Neuronal stem cell (in vitro differentiated cells): Measurements from ENCODE around the gene SLC3A2.

Experiments
- DNase-seq: peaks from one replicate; pipeline ENCODE4 v3.0.0-alpha.2; 2013; ENCODE audit warnings: low spot score
- H2AFZ ChIP-seq: one replicate; pipeline ENCODE4 v1.6.1; 2013; ENCODE audit warnings: mild to moderate bottlenecking, low read length, inconsistent platforms
- H2AK5ac ChIP-seq: 2 replicates; pipeline ENCODE4 v1.6.1; 2013; ENCODE audit warnings: low read depth, mild to moderate bottlenecking, inconsistent platforms, low read length, moderate library complexity, mixed read lengths
- H2BK120ac ChIP-seq: 2 replicates; pipeline ENCODE4 v1.6.1; 2013; ENCODE audit warnings: low read depth, mild to moderate bottlenecking, inconsistent platforms, low read length, moderate library complexity, mixed read lengths
- H2BK12ac ChIP-seq: one replicate; pipeline ENCODE4 v1.6.1; 2013; ENCODE audit warnings: low read length, inconsistent platforms
- H2BK15ac ChIP-seq: 2 replicates; pipeline ENCODE4 v1.6.1; 2013; ENCODE audit warnings: mild to moderate bottlenecking, low read length, inconsistent platforms, mixed read lengths
- H2BK5ac ChIP-seq: one replicate; pipeline ENCODE4 v1.6.1; 2013; ENCODE audit warnings: inconsistent platforms, mild to moderate bottlenecking, low read length, moderate library complexity
- H3K14ac ChIP-seq: one replicate; pipeline ENCODE4 v1.6.1; 2013; ENCODE audit warnings: low read length, inconsistent platforms
- H3K18ac ChIP-seq: 2 replicates; pipeline ENCODE4 v1.6.1; 2013; ENCODE audit warnings: low read length, inconsistent platforms
- H3K23ac ChIP-seq: 2 replicates; pipeline ENCODE4 v1.6.1; 2013; ENCODE audit warnings: low read depth, mild to moderate bottlenecking, mixed read lengths, low read length, inconsistent platforms; ENCODE audit not compliant: poor library complexity
- H3K27ac ChIP-seq: replicated peaks from 3 replicates; pipeline ENCODE4 v1.5.1; 2013; ENCODE audit warnings: low read length, inconsistent platforms
- H3K27me3 ChIP-seq, 3 experiments: 2 replicates each; pipeline ENCODE4 v1.6.1; 2013; ENCODE audit warnings: low read length in 3 of 3, mild to moderate bottlenecking in 2 of 3, inconsistent platforms in 1 of 3, low read depth in 1 of 3, mixed read lengths in 1 of 3, moderate library complexity in 1 of 3; ENCODE audit not compliant: control insufficient read depth in 3 of 3, insufficient read depth in 3 of 3
- H3K36me3 ChIP-seq, 2 donors: replicated peaks in 1 of 2; 2 replicates each; pipeline ENCODE4 v1.6.1; 2013; ENCODE audit warnings: low read length in 2 of 2; ENCODE audit not compliant: control insufficient read depth in 2 of 2, insufficient read depth in 2 of 2
- H3K4ac ChIP-seq: 2 replicates; pipeline ENCODE4 v1.6.1; 2013; ENCODE audit warnings: inconsistent platforms, mild to moderate bottlenecking, low read length, moderate library complexity
- H3K4me1 ChIP-seq, 2 donors: 1 replicate in 1 of 2; 2 replicates in 1 of 2; pipeline ENCODE4 v1.6.1; 2013; ENCODE audit warnings: low read length in 2 of 2, low read depth in 1 of 2; ENCODE audit not compliant: control insufficient read depth in 2 of 2, insufficient read depth in 1 of 2
- H3K4me2 ChIP-seq: one replicate; pipeline ENCODE4 v1.6.1; 2013; ENCODE audit warnings: mild to moderate bottlenecking, low read length, inconsistent platforms; ENCODE audit not compliant: insufficient read depth, poor library complexity, severe bottlenecking
- H3K4me3 ChIP-seq, 2 donors: 2 replicates each; pipeline ENCODE4 v1.5.1; 2013; ENCODE audit warnings: low read length in 2 of 2, mild to moderate bottlenecking in 2 of 2, inconsistent platforms in 1 of 2, moderate library complexity in 1 of 2
- H3K79me1 ChIP-seq: one replicate; pipeline ENCODE4 v1.6.1; 2013; ENCODE audit warnings: low read depth, mild to moderate bottlenecking, inconsistent platforms, low read length, moderate library complexity
- H3K9ac ChIP-seq: one replicate; pipeline ENCODE4 v1.6.1; 2013; ENCODE audit warnings: mild to moderate bottlenecking, low read depth, low read length, inconsistent platforms; ENCODE audit not compliant: poor library complexity
- H3K9me3 ChIP-seq, 2 donors: replicated peaks in 1 of 2; 2 replicates each; pipeline versions ENCODE3 to v1.6.1; 2013; ENCODE audit warnings: low read length in 2 of 2, mild to moderate bottlenecking in 2 of 2, inconsistent platforms in 1 of 2, low read depth in 1 of 2, mixed read lengths in 1 of 2, moderate library complexity in 1 of 2; ENCODE audit not compliant: control insufficient read depth in 2 of 2, insufficient read depth in 1 of 2
- H4K8ac ChIP-seq: one replicate; pipeline ENCODE4 v1.6.1; 2013; ENCODE audit warnings: low read depth, mild to moderate bottlenecking, inconsistent platforms, low read length, moderate library complexity
- H4K91ac ChIP-seq: one replicate; pipeline ENCODE4 v1.6.1; 2013; ENCODE audit warnings: low read length, low read depth, mild to moderate bottlenecking, inconsistent platforms; ENCODE audit not compliant: poor library complexity
- WGBS, 2 donors: extraction: QIAGEN DNeasy Blood & Tissue Kit; methylation state at CpG; one replicate each; pipeline ENCODE4 v1.1.7; 2013; ENCODE audit warnings: missing lambda C conversion rate in 2 of 2, mixed read lengths in 1 of 2; ENCODE audit not compliant: insufficient read length in 2 of 2, insufficient replicate concordance in 1 of 2; ENCODE audit errors: extremely low coverage in 2 of 2; 5-methylcytosine and 5-hydroxymethylcytosine counted together

Gene SLC3A2

GRCh38 chr11:62910141-62910882 lies 29.6 kb downstream of the SLC3A2 start:
- WGBS, 2 donors: no CpG with 5 or more reads among the region's 27 CpGs
- no peaks in the 10 kb centered on the region for H3K79me1 ChIP-seq
- no peaks in the 10 kb centered on the region for H3K9me3 ChIP-seq
- peak overlapping the region; percentile 93 for H2BK15ac ChIP-seq
- H2BK120ac ChIP-seq: no peak overlapping the region
- H2BK12ac ChIP-seq: no peak overlapping the region
- DNase-seq: no peak
- H3K23ac ChIP-seq: peak overlapping the region; percentile 47
- no peak overlapping the region for H3K27ac ChIP-seq
- no peaks in the 10 kb centered on the region for H3K36me3 ChIP-seq
- no peak overlapping the region for H3K4me3 ChIP-seq
- H3K4me2 ChIP-seq: no peak overlapping the region
- H3K9ac ChIP-seq: no peak overlapping the region
- peak overlapping the region; percentile 27 for H4K8ac ChIP-seq
- no peak overlapping the region for H3K4ac ChIP-seq
- no peak overlapping the region for H4K91ac ChIP-seq
- H2BK5ac ChIP-seq: no peak overlapping the region
- H2AK5ac ChIP-seq: peak overlapping the region; percentile 43
- H3K14ac ChIP-seq: no peak overlapping the region
- H3K27me3 ChIP-seq: peaks cover 0 to 38% (median 2%) of the 10 kb centered on the region in 3 experiments
- H2AFZ ChIP-seq: no peak overlapping the region
- peaks cover 0 to 5% of the 10 kb centered on the region in 2 donors for H3K4me1 ChIP-seq
- peak overlapping the region; percentile 42 for H3K18ac ChIP-seq

- Histone ChIP-seq H3K79me1 (no peaks in the 10 kb centered on the region), H2BK12ac (no peak overlapping the region), H3K14ac (no peak overlapping the region), H2AFZ (no peak overlapping the region), H3K4ac (no peak overlapping the region), H2AK5ac (no peak overlapping the region), H3K4me1 (peaks cover 0 to 5% of the 10 kb centered on the region in 2 donors), H4K91ac (no peak overlapping the region), H3K36me3 (no peaks in the 10 kb centered on the region), H2BK15ac (no peak overlapping the region), H3K27ac (no peak overlapping the region), H3K18ac (peak overlapping the region; percentile 35), H2BK5ac (no peak overlapping the region), H3K4me3 (no peak overlapping the region), H3K4me2 (no peak overlapping the region), H3K9ac (no peak overlapping the region), H2BK120ac (no peak overlapping the region), H3K23ac (no peak overlapping the region), H3K27me3 (peaks cover 0 to 35% (median 2%) of the 10 kb centered on the region in 3 experiments), H3K9me3 (no peaks in the 10 kb centered on the region), H4K8ac (no peak overlapping the region)
- WGBS, 2 donors: no CpG with 5 or more reads among the region's 14 CpGs
- no peak for DNase-seq
These were observed 30.7 kb downstream of the SLC3A2 start for GRCh38 chr11:62911137-62912130.

GRCh38 chr11:62912268-62912667 lies 31.6 kb downstream of the SLC3A2 start:
- H3K18ac ChIP-seq: no peak overlapping the region
- no peaks in the 10 kb centered on the region for H3K9me3 ChIP-seq
- no peak overlapping the region for H4K8ac ChIP-seq
- no peak overlapping the region for H2BK12ac ChIP-seq
- H3K27ac ChIP-seq: no peak overlapping the region
- no peak overlapping the region for H3K4me3 ChIP-seq
- no peaks in the 10 kb centered on the region for H3K79me1 ChIP-seq
- no peak overlapping the region for H2BK120ac ChIP-seq
- H3K23ac ChIP-seq: no peak overlapping the region
- H2AFZ ChIP-seq: no peak overlapping the region
- H2AK5ac ChIP-seq: peak overlapping the region; percentile 35
- H4K91ac ChIP-seq: no peak overlapping the region
- no peak overlapping the region for H2BK15ac ChIP-seq
- DNase-seq: no peak
- peaks cover 0 to 5% of the 10 kb centered on the region in 2 donors for H3K4me1 ChIP-seq
- no peak overlapping the region for H3K9ac ChIP-seq
- no peak overlapping the region for H3K4me2 ChIP-seq
- H3K36me3 ChIP-seq: no peaks in the 10 kb centered on the region
- WGBS, 2 donors: no CpG with 5 or more reads among the region's 3 CpGs
- peaks cover 0 to 34% (median 0%) of the 10 kb centered on the region in 3 experiments for H3K27me3 ChIP-seq
- no peak overlapping the region for H3K4ac ChIP-seq
- no peak overlapping the region for H2BK5ac ChIP-seq
- no peak overlapping the region for H3K14ac ChIP-seq

- Histone ChIP-seq H4K8ac (no peak overlapping the region), H3K9ac (no peak overlapping the region), H3K27me3 (peaks cover 0 to 36% (median 0%) of the 10 kb centered on the region in 3 experiments), H2BK15ac (no peak overlapping the region), H3K9me3 (no peaks in the 10 kb centered on the region), H3K4me1 (peaks cover 0 to 4% of the 10 kb centered on the region in 2 donors), H3K27ac (no peak overlapping the region), H3K18ac (no peak overlapping the region), H3K4ac (no peak overlapping the region), H3K79me1 (no peaks in the 10 kb centered on the region), H2BK12ac (no peak overlapping the region), H2BK120ac (no peak overlapping the region), H3K23ac (no peak overlapping the region), H3K4me3 (no peak overlapping the region), H2BK5ac (no peak overlapping the region), H3K36me3 (no peaks in the 10 kb centered on the region), H2AFZ (no peak overlapping the region), H2AK5ac (no peak overlapping the region), H3K14ac (no peak overlapping the region), H3K4me2 (no peak overlapping the region), H4K91ac (no peak overlapping the region)
- no peak for DNase-seq
- WGBS, 2 donors: no CpG with 5 or more reads among the region's 1 CpG
These were observed 33.7 kb downstream of the SLC3A2 start for GRCh38 chr11:62914416-62914815.
